OCI-LY1 (cell line): ENCODE measurements around the gene SHKBP1.

Source experiments
- H2AFZ ChIP-seq: fragments of 200-600 bp; sonication (generic), shearing (Covaris generic); 2 replicates; pipeline ENCODE4 v1.6.0; 2014; ENCODE audit warnings: antibody characterized with exemption, mild to moderate bottlenecking, low read length
- H3F3A ChIP-seq: fragments of 200-600 bp; sonication (generic), shearing (Covaris generic); 2 replicates; pipeline ENCODE4 v1.6.0; 2014; ENCODE audit warnings: mild to moderate bottlenecking, antibody characterized with exemption, low read length, moderate library complexity; ENCODE audit not compliant: insufficient read depth
- H3K27ac ChIP-seq: fragments of 200-600 bp; sonication (generic); 2 replicates; pipeline ENCODE4 v1.5.1; 2014; ENCODE audit warnings: low read length, mixed run types, mild to moderate bottlenecking, low read depth; ENCODE audit not compliant: poor library complexity, severe bottlenecking
- H3K27me3 ChIP-seq: fragments of 200-600 bp; sonication (generic); 2 replicates; pipeline ENCODE4 v1.6.0; 2014; ENCODE audit warnings: antibody characterized with exemption, mild to moderate bottlenecking, low read length, moderate library complexity; ENCODE audit not compliant: insufficient read depth
- H3K36me3 ChIP-seq: fragments of 200-600 bp; sonication (generic); 2 replicates; pipeline ENCODE4 v1.6.1; 2014; ENCODE audit warnings: mild to moderate bottlenecking, antibody characterized with exemption, low read length, moderate library complexity, mixed read lengths; ENCODE audit not compliant: insufficient read depth
- H3K4me1 ChIP-seq: fragments of 200-600 bp; sonication (generic); 2 replicates; pipeline ENCODE4 v1.5.1; 2014; ENCODE audit warnings: mild to moderate bottlenecking, low read length, moderate library complexity; ENCODE audit not compliant: insufficient read depth, severe bottlenecking
- H3K4me2 ChIP-seq: fragments of 200-600 bp; sonication (generic), shearing (Covaris generic); 2 replicates; pipeline ENCODE4 v1.6.1; 2014; ENCODE audit warnings: low read length
- H3K4me3 ChIP-seq: fragments of 200-600 bp; sonication (generic); 2 replicates; pipeline ENCODE4 v1.5.1; 2014; ENCODE audit warnings: low read length, low read depth, mild to moderate bottlenecking, mixed read lengths; ENCODE audit not compliant: poor library complexity, severe bottlenecking
- H3K79me2 ChIP-seq: fragments of 200-600 bp; shearing (Covaris generic); 2 replicates; pipeline ENCODE4 v1.6.1; 2016; ENCODE audit warnings: mixed run types, low read length, mixed read lengths; ENCODE audit not compliant: insufficient read depth
- H3K9ac ChIP-seq: fragments of 200-600 bp; sonication (generic), shearing (Covaris generic); 2 replicates; pipeline ENCODE4 v1.6.1; 2014; ENCODE audit warnings: mild to moderate bottlenecking, low read length, mixed read lengths
- H3K9me2 ChIP-seq: fragments of 200-600 bp; sonication (generic), shearing (Covaris generic); 2 replicates; pipeline ENCODE4 v1.6.1; 2014; ENCODE audit warnings: low read depth, mild to moderate bottlenecking, low read length, mixed read lengths
- H3K9me3 ChIP-seq: fragments of 200-600 bp; shearing (Covaris generic); 2 replicates; pipeline ENCODE4 v1.6.1; 2014; ENCODE audit warnings: low read length, mixed read lengths
- H4K20me1 ChIP-seq: fragments of 200-600 bp; sonication (generic), shearing (Covaris generic); 2 replicates; pipeline ENCODE4 v1.6.0; 2016; ENCODE audit warnings: mild to moderate bottlenecking, low read length; ENCODE audit not compliant: insufficient read depth
- EZH2 ChIP-seq: fragments of 200-600 bp; sonication (generic), shearing (Covaris generic); IDR thresholded peaks from 2 replicates; pipeline ENCODE4 v1.8.0; 2017; ENCODE audit warnings: borderline replicate concordance, mixed run types, mild to moderate bottlenecking, antibody characterized with exemption, low read length, moderate library complexity, mixed read lengths
- TF ChIP-seq, protein P1 (sequence below): fragments of 200-600 bp; sonication (generic), shearing (Covaris generic); IDR thresholded peaks from 2 replicates; pipeline ENCODE4 v1.5.1; 2017; ENCODE audit warnings: mild to moderate bottlenecking, antibody characterized with exemption, low read length, moderate library complexity, mixed read lengths

The SHKBP1 gene

DNA sequence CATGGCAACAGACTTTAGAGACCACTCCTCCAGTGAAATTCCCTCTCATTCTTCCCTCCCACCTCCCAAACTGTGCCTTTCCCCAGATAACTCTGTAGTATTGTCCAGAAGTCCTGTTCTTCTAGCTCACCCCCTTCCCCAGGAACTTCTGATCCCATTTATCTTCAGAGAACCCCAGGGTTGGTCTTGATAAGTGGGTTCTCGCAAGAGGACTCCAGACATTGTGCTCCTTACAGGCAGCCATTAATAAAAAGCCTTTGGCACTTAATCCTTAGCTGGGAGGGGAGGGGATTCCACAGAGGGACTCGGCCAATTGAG is 26.4 kb downstream of the SHKBP1 start:
- no peaks in the 10 kb centered on the region for H3F3A ChIP-seq
- H3K79me2 ChIP-seq, result no peaks in the 10 kb centered on the region
- no peak overlapping the region for H2AFZ ChIP-seq
- H3K9me2 ChIP-seq, result no peaks in the 10 kb centered on the region
- H3K4me3 ChIP-seq, result no peak overlapping the region
- no peaks in the 10 kb centered on the region for H3K27me3 ChIP-seq
- no peaks in the 10 kb centered on the region for H4K20me1 ChIP-seq
- TF ChIP-seq, protein P1, sequence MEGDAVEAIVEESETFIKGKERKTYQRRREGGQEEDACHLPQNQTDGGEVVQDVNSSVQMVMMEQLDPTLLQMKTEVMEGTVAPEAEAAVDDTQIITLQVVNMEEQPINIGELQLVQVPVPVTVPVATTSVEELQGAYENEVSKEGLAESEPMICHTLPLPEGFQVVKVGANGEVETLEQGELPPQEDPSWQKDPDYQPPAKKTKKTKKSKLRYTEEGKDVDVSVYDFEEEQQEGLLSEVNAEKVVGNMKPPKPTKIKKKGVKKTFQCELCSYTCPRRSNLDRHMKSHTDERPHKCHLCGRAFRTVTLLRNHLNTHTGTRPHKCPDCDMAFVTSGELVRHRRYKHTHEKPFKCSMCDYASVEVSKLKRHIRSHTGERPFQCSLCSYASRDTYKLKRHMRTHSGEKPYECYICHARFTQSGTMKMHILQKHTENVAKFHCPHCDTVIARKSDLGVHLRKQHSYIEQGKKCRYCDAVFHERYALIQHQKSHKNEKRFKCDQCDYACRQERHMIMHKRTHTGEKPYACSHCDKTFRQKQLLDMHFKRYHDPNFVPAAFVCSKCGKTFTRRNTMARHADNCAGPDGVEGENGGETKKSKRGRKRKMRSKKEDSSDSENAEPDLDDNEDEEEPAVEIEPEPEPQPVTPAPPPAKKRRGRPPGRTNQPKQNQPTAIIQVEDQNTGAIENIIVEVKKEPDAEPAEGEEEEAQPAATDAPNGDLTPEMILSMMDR, result no peak
- no peak for TF ChIP-seq EZH2
- H3K9ac ChIP-seq, result no peak overlapping the region; the same call in 1 of the 2 replicates
- peak overlapping the region; percentile 22 for H3K27ac ChIP-seq
- no peaks in the 10 kb centered on the region for H3K36me3 ChIP-seq
- no peaks in the 10 kb centered on the region for H3K9me3 ChIP-seq
- peaks cover 44% of the 10 kb centered on the region for H3K4me1 ChIP-seq
- H3K4me2 ChIP-seq, result peak overlapping the region; percentile 64

DNA sequence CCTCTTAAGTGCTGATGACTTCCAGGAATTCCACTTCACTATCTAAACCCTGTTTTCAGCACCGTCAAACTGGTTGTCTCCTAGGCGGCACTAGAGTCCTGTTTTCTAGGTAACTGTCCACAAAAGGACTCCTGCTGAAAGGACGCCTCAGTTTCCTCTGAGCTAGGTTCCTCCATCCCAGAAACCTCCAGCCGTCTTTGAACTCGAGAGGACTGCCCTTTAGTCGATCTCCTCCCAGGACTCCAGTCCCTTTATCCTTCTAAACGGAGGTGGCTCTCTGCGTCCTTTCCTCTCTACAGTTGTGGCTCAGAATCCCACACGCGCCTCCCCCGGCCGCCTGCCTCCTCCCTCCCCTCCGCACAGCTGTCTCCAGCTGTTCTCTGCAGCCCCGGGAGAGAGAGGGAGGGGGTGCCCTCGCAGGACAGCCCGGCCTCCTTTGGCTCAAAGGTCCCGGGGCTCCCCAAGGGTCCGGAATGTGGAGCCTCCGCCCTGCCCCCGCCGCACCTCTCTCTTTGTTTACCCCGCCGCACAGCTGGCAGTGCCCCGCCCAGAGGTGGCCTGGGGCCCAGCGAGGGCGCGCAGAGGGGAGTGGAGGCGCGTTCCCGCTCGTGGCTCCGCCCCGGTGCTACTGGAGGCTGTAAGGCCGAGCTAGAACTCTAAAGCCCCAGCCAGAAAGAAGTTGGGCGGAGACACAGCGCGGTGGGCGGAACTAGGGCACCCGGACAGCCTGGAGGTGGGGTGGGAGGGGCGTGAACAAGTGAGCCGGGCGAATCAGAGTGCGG is 26.9 kb downstream of the SHKBP1 start:
- Histone ChIP-seq H3F3A (no peaks in the 10 kb centered on the region), H3K4me1 (peaks cover 40% of the 10 kb centered on the region), H3K27ac (peak overlapping the region; percentile 22), H3K9me3 (no peaks in the 10 kb centered on the region), H3K9ac (no peak overlapping the region; the same call in 1 of the 2 replicates), H3K36me3 (no peaks in the 10 kb centered on the region), H3K79me2 (no peaks in the 10 kb centered on the region), H3K9me2 (no peaks in the 10 kb centered on the region), H2AFZ (no peak overlapping the region), H3K27me3 (no peaks in the 10 kb centered on the region), H4K20me1 (no peaks in the 10 kb centered on the region), H3K4me2 (peak overlapping the region; percentile 64), H3K4me3 (peak overlapping the region; percentile 49)
- no peak for TF ChIP-seq EZH2
- TF ChIP-seq, protein P1, result no peak

DNA sequence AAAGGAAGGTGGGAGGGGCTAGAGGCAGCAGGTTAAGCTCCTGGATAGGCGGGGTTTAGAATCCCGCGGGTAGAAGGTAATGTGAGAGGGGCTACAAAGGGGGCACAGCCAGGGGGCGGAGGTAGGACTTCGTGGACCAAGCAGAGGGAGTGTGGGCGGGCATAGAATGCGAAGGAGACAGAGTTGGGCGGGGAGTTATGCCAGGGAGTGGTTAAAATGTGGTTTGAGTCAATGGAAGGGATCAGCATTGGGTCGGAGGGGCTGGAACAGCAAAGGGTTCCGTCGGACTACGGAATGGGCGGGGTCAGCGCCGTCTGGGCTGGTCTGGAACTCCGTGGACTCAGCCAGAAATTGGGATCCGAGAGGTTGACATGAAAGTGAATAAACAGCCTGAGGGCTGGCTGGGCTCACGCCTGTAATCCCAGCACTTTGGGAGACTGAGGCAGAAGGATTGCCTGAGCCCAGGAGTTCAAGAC is 27.5 kb downstream of the SHKBP1 start:
- Histone ChIP-seq H3K4me3 (peak overlapping the region; percentile 67), H2AFZ (no peak overlapping the region), H3F3A (no peaks in the 10 kb centered on the region), H3K36me3 (no peaks in the 10 kb centered on the region), H4K20me1 (no peaks in the 10 kb centered on the region), H3K4me1 (peaks cover 44% of the 10 kb centered on the region), H3K4me2 (no peak overlapping the region; the same call in 1 of the 2 replicates), H3K79me2 (no peaks in the 10 kb centered on the region), H3K9me2 (no peaks in the 10 kb centered on the region), H3K27ac (no peak overlapping the region), H3K9me3 (no peaks in the 10 kb centered on the region), H3K27me3 (no peaks in the 10 kb centered on the region), H3K9ac (no peak overlapping the region)
- TF ChIP-seq, protein P1, result no peak
- TF ChIP-seq EZH2, result no peak
